ENCODE results near the gene GABPB2. TPM values are rescaled to one million over a fixed set of nuclear protein-coding genes. Genes with fewer than 3 reads are reported as not detected.

Gene GABPB2
- polyA plus RNA-seq, 3 donors = 2.2 to 14.0 (median 2.2) TPM

- Histone ChIP-seq H3K9ac (ENCODE audit: insufficient read depth, low read length, poor library complexity, severe bottlenecking) (no peak overlapping the region), H3K9me3 (replicated peaks in 1 of 2; ENCODE audit: control insufficient read depth in 1 of 2, insufficient read depth in 1 of 2, low read length in 2 of 2) (no peaks in the 10 kb centered on the region), H2AFZ (ENCODE audit: insufficient read depth, low read depth, low read length, poor library complexity, severe bottlenecking) (no peak overlapping the region), H3K27ac (ENCODE audit: low read depth in 1 of 2, low read length in 2 of 2) (no peak overlapping the region), H3K79me2 (ENCODE audit: insufficient read depth, low read length) (no peaks in the 10 kb centered on the region), H3K4me3 (replicated peaks in 1 of 3; ENCODE audit: low read depth in 2 of 3, low read length in 3 of 3) (no peak overlapping the region), H3K4me1 (ENCODE audit: control insufficient read depth in 1 of 2, insufficient read depth in 2 of 2, low read length in 2 of 2) (peaks cover 14 to 16% of the 10 kb centered on the region in 2 donors), H4K20me1 (ENCODE audit: insufficient read depth, low read length) (no peaks in the 10 kb centered on the region), H3K27me3 (ENCODE audit: control insufficient read depth in 2 of 2, insufficient read depth in 2 of 2, low read length in 2 of 2) (peaks cover 0 to 8% of the 10 kb centered on the region in 2 donors), H3K36me3 (replicated peaks in 1 of 2; ENCODE audit: control insufficient read depth in 1 of 2, insufficient read depth in 2 of 2, low read length in 2 of 2) (no peaks in the 10 kb centered on the region), H3K4me2 (replicated peaks; ENCODE audit: extremely low read depth, low read length, poor library complexity, severe bottlenecking) (no peak overlapping the region)
- no peak for TF ChIP-seq CTCF (IDR thresholded peaks at IDR 0.05)
- Mint-ChIP-seq H3K27me3 (ENCODE audit: low read depth in 3 of 3) (peaks cover 10 to 21% (median 12%) of the 10 kb centered on the region in 3 donors), H3K4me1 (peaks cover 15% of the 10 kb centered on the region), H3K4me3 (no peak overlapping the region), H3K9me3 (peaks cover 0 to 6% (median 0%) of the 10 kb centered on the region in 7 donors), H3K27ac (peak overlapping the region in 2 of 7 donors; percentile 12 to 66), H3K36me3 (no peaks in the 10 kb centered on the region)
- 97% methylated on average over 5 of the region's 7 CpGs for WGBS (ENCODE audit: insufficient coverage)
- no peak for DNase-seq
- intact Hi-C loops (cut with micrococcal nuclease) = no loop called here
These were observed 64.4 kb downstream of the GABPB2 start for GRCh38 chr1:151134991-151135390.

GRCh38 chr1:151135433-151136385 lies 65.1 kb downstream of the GABPB2 start:
- Mint-ChIP-seq H3K36me3 (no peaks in the 10 kb centered on the region), H3K4me3 (no peak overlapping the region), H3K9me3 (peaks cover 0 to 6% (median 0%) of the 10 kb centered on the region in 7 donors), H3K4me1 (peaks cover 11% of the 10 kb centered on the region), H3K27ac (peak overlapping the region in 3 of 7 donors; percentile 12 to 68 (median 57)), H3K27me3 (ENCODE audit: low read depth in 3 of 3) (peaks cover 10 to 21% (median 12%) of the 10 kb centered on the region in 3 donors)
- WGBS (ENCODE audit: insufficient coverage) = 100% methylated on average over 7 of the region's 12 CpGs
- H3K4me3 ChIP-seq (replicated peaks in 1 of 3; ENCODE audit: low read depth in 2 of 3, low read length in 3 of 3) = no peak overlapping the region
- H2AFZ ChIP-seq (ENCODE audit: insufficient read depth, low read depth, low read length, poor library complexity, severe bottlenecking) = no peak overlapping the region
- TF ChIP-seq CTCF (IDR thresholded peaks at IDR 0.05) = no peak
- H3K27ac ChIP-seq (ENCODE audit: low read depth in 1 of 2, low read length in 2 of 2) = no peak overlapping the region
- H4K20me1 ChIP-seq (ENCODE audit: insufficient read depth, low read length) = no peaks in the 10 kb centered on the region
- H3K79me2 ChIP-seq (ENCODE audit: insufficient read depth, low read length) = no peaks in the 10 kb centered on the region
- H3K36me3 ChIP-seq (replicated peaks in 1 of 2; ENCODE audit: control insufficient read depth in 1 of 2, insufficient read depth in 2 of 2, low read length in 2 of 2) = no peaks in the 10 kb centered on the region
- H3K27me3 ChIP-seq (ENCODE audit: control insufficient read depth in 2 of 2, insufficient read depth in 2 of 2, low read length in 2 of 2) = peaks cover 0 to 8% of the 10 kb centered on the region in 2 donors
- H3K9ac ChIP-seq (ENCODE audit: insufficient read depth, low read length, poor library complexity, severe bottlenecking) = no peak overlapping the region
- H3K4me2 ChIP-seq (replicated peaks; ENCODE audit: extremely low read depth, low read length, poor library complexity, severe bottlenecking) = no peak overlapping the region
- intact Hi-C loops (cut with micrococcal nuclease) = no loop called here
- no peak for DNase-seq
- H3K4me1 ChIP-seq (ENCODE audit: control insufficient read depth in 1 of 2, insufficient read depth in 2 of 2, low read length in 2 of 2) = peaks cover 10 to 12% of the 10 kb centered on the region in 2 donors
- H3K9me3 ChIP-seq (replicated peaks in 1 of 2; ENCODE audit: control insufficient read depth in 1 of 2, insufficient read depth in 1 of 2, low read length in 2 of 2) = no peaks in the 10 kb centered on the region

All from CD14-positive monocyte (primary cell).